ENCODE results near the gene MCC.
"Not testable (repeated sequence)": the region's sequence is repeated elsewhere in the genome, so short reads cannot be mapped to it uniquely, and the experiment has no call there.

The MCC gene

DNA sequence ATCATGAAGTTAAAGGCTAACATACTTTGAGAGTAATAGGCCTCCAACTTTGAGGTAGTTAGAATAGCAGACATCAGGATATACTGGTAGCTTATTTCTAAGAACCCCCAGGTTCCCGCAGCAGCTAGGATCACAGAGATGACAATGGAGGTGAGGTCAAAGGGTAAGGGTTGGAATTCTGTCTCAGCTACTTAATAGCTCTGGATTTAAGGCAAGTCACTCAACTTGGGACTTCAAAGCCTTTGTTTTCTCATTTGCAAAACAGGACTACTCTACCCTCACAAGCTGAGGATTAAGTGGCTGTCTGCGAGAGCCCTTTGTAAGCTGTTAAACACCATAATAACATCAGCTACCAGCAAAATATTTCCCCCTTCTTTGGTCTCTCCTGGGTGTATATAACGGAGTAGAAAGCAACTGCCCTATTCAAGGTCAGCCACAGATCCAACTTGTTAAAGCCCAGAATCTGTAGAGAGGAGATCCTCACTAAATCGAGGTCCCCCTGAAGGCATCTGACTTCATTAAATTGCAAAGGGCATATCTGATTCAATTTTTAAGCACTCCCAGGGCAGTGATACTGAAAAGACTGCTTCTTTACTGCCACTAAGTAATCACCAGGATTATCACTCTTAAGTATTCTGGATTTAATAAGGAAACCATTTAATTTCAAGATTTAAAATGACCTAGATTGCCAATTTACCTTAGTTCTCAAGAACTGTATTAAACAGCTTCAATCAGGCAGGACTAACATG lies 407.0 kb downstream of the MCC start:
- H3K4me1 ChIP-seq (ENCODE audit: control insufficient read depth, insufficient read depth, low read length): peaks cover 12% of the 10 kb centered on the region
- peak overlapping the region; percentile 47 for H3K27ac ChIP-seq (ENCODE audit: insufficient read depth, low read depth, low read length, poor library complexity, severe bottlenecking)
- no peaks in the 10 kb centered on the region for H3K9me3 ChIP-seq (ENCODE audit: control insufficient read depth, low read length)
- H3K36me3 ChIP-seq (ENCODE audit: control insufficient read depth, insufficient read depth, low read length): no peaks in the 10 kb centered on the region
- no peaks in the 10 kb centered on the region for H3K27me3 ChIP-seq (ENCODE audit: control insufficient read depth, insufficient read depth, low read length, poor library complexity, severe bottlenecking)
- H3K4me3 ChIP-seq (ENCODE audit: insufficient read depth, low read depth, low read length): no peak overlapping the region
- WGBS, 2 experiments: 13 to 29% methylated on average over 4 of the region's 4 CpGs

DNA sequence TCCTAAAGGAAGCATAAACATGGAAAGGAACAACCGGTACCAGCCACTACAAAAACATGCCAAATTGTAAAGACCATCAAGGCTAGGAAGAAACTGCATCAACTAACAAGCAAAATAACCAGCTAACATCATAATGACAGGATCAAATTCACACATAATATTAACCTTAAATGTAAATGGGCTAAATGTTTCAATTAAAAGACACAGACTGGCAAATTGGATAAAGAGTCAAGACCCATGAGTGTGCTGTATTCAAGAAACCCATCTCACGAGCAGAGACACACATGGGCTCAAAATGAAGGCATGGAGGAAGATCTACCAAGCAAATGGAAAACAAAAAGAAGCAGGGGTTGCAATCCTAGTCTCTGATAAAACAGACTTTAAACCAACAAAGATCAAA lies 411.6 kb downstream of the MCC start:
- not testable (repeated sequence) for H3K27ac ChIP-seq (ENCODE audit: insufficient read depth, low read depth, low read length, poor library complexity, severe bottlenecking); H3K4me3 ChIP-seq (ENCODE audit: insufficient read depth, low read depth, low read length); H3K9me3 ChIP-seq (ENCODE audit: control insufficient read depth, low read length); H3K27me3 ChIP-seq (ENCODE audit: control insufficient read depth, insufficient read depth, low read length, poor library complexity, severe bottlenecking); H3K36me3 ChIP-seq (ENCODE audit: control insufficient read depth, insufficient read depth, low read length); H3K4me1 ChIP-seq (ENCODE audit: control insufficient read depth, insufficient read depth, low read length)
- WGBS, 2 experiments: 85 to 96% methylated on average over 1 to 2 of the region's 2 CpGs

DNA sequence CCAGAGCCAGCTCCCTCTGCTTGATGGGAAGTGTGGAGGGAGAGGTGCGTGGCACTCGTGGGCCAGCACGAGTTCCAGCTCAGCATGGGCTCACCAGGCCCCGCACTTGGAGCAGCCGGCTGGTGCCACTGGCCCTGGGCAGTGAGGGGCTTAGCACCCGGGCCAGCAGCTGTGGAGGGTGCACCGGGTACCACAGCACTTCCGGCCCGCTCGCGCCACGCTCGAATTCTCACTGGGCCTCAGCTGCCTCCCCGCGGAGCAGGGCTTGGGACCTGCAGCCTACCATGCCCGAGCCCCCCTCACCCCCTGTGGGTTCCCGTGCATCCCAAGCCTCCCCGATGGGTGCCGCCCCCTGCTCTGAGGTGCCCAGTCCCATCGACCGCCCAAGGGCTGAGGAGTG lies 413.2 kb downstream of the MCC start:
- H3K27me3 ChIP-seq (ENCODE audit: control insufficient read depth, insufficient read depth, low read length, poor library complexity, severe bottlenecking): no peaks in the 10 kb centered on the region
- no peaks in the 10 kb centered on the region for H3K4me1 ChIP-seq (ENCODE audit: control insufficient read depth, insufficient read depth, low read length)
- H3K27ac ChIP-seq (ENCODE audit: insufficient read depth, low read depth, low read length, poor library complexity, severe bottlenecking): no peak overlapping the region
- 96 to 97% methylated on average over 21 of the region's 21 CpGs for WGBS, 2 experiments
- H3K9me3 ChIP-seq (ENCODE audit: control insufficient read depth, low read length): no peaks in the 10 kb centered on the region
- H3K36me3 ChIP-seq (ENCODE audit: control insufficient read depth, insufficient read depth, low read length): no peaks in the 10 kb centered on the region
- no peak overlapping the region for H3K4me3 ChIP-seq (ENCODE audit: insufficient read depth, low read depth, low read length)

DNA sequence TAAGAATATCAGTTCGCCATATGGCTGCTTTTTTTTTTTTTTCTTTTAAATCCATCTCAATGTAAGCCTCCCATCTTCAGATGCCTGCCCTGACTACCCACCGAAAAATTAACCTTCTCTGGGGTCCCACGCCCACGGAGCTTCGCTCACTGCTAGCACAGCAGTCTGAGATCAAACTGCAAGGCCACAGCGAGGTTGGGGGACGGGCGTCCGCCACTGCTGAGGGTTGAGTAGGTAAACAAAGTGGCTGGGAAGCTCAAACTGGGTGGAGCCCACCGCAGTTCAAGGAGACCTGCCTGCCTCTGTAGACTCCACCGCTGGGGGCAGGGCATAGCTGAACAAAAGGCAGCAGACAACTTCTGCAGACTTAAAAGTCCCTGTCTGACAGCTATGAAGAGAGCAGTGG lies 414.6 kb downstream of the MCC start:
- 77 to 81% methylated on average over 11 of the region's 11 CpGs for WGBS, 2 experiments
- H3K9me3 ChIP-seq (ENCODE audit: control insufficient read depth, low read length); H3K27ac ChIP-seq (ENCODE audit: insufficient read depth, low read depth, low read length, poor library complexity, severe bottlenecking); H3K4me3 ChIP-seq (ENCODE audit: insufficient read depth, low read depth, low read length); H3K4me1 ChIP-seq (ENCODE audit: control insufficient read depth, insufficient read depth, low read length); H3K27me3 ChIP-seq (ENCODE audit: control insufficient read depth, insufficient read depth, low read length, poor library complexity, severe bottlenecking); H3K36me3 ChIP-seq (ENCODE audit: control insufficient read depth, insufficient read depth, low read length): not testable (repeated sequence)

DNA sequence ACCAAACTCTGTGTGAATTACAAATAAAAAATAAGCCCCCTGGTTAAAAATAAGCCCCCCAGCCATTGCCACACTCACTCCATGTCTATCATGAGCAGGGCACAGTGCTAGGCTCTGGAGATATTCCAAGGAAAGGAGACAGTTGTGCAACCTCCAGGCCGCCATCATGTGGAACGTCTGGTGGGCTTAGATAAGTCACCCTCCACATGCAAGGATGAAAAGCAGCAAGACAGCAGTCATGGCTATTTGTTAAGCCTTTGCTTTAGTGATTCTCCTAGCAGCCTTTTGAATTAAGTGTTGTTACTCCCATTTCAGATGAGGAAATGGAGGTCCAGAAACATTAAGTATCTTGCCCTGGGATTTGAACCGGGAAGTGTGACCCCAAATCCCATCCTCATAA lies 416.9 kb downstream of the MCC start:
- 69 to 81% methylated on average over 2 to 3 of the region's 3 CpGs for WGBS, 2 experiments
- H3K36me3 ChIP-seq (ENCODE audit: control insufficient read depth, insufficient read depth, low read length): no peaks in the 10 kb centered on the region

DNA sequence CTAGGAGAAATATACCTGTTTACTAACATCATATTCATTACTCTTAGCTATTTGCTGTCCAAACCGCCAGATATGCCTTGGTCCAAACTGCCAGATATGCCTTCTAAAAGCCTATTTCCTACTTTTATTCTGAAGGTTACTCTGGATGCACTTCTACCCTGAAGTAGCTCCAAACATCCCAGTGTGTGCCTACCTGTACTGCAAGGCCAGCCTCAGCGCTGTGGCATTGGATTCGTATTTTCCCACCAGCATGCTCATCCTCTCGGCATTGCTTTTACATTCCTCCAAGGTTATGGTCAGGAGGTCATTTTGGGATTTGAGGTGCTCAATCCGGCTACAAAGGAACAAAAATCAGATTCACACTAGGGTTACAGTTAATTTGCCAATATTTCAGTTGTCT lies 417.4 kb downstream of the MCC start:
- Histone ChIP-seq H3K4me1 (ENCODE audit: control insufficient read depth, insufficient read depth, low read length) (no peaks in the 10 kb centered on the region), H3K27me3 (ENCODE audit: control insufficient read depth, insufficient read depth, low read length, poor library complexity, severe bottlenecking) (no peaks in the 10 kb centered on the region), H3K9me3 (ENCODE audit: control insufficient read depth, low read length) (no peaks in the 10 kb centered on the region), H3K4me3 (ENCODE audit: insufficient read depth, low read depth, low read length) (no peak overlapping the region), H3K27ac (ENCODE audit: insufficient read depth, low read depth, low read length, poor library complexity, severe bottlenecking) (no peak overlapping the region), H3K36me3 (ENCODE audit: control insufficient read depth, insufficient read depth, low read length) (no peaks in the 10 kb centered on the region)
- WGBS, 2 experiments: 91 to 92% methylated on average over 5 of the region's 5 CpGs

More for the DNA sequence above, 416.9 kb downstream of the MCC start:
- H3K27ac ChIP-seq (ENCODE audit: insufficient read depth, low read depth, low read length, poor library complexity, severe bottlenecking): no peak overlapping the region
- H3K27me3 ChIP-seq (ENCODE audit: control insufficient read depth, insufficient read depth, low read length, poor library complexity, severe bottlenecking): no peaks in the 10 kb centered on the region
- H3K9me3 ChIP-seq (ENCODE audit: control insufficient read depth, low read length): no peaks in the 10 kb centered on the region
- no peak overlapping the region for H3K4me3 ChIP-seq (ENCODE audit: insufficient read depth, low read depth, low read length)
- no peaks in the 10 kb centered on the region for H3K4me1 ChIP-seq (ENCODE audit: control insufficient read depth, insufficient read depth, low read length)

DNA sequence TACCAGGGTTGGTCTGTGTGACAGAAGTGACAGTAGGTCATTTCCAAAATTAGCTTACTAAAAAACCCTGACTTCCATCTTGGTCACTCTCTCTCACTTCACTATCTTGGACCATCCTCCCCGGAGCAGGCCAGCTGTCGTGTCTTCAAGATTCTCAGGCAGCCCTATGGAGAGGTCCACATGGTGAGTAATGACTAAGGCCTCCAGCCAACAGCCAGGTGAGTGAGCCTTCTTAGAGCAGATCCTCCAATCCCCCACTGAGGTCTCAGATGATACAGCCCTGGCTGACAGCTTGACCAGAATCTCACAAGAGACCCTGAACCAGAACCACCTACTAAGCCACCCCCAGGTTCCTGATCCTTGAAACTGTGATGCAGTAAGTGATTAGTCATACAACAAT lies 419.7 kb downstream of the MCC start:
- no peak overlapping the region for H3K27ac ChIP-seq (ENCODE audit: insufficient read depth, low read depth, low read length, poor library complexity, severe bottlenecking)

DNA sequence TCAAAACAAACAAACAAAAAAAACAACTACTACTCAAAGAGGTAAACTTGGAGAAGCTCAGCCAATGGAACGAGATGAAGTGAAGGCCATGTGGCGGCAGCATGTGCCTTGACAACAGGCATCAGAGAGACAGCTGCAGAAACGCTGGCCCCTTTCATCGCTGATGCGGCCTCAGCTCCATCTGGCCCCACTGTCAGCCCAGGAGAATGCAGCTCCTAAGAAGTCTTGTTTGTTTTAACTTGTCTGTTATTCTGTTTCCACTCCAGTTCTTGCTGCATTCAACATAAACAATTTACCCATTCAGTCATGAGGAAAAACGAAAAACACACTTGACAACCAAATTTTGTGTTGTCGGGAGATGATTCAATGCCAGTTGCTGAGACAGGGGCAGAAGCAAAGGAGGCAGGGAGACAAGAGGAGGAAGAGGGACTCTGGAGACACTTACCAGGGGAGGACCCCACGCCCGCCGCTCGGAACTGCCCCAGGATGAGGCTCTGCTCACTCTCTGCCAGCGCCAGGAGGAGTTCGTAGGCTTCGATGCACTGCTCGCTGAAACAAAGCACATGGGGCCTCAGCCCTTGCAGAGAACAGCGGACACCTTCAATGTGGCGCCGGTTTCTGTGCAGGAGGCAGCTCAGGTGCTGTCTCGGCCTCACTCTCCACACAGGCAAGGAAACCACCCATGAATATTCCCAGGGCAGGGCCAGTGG lies 420.5 kb downstream of the MCC start:
- H3K4me3 ChIP-seq (ENCODE audit: insufficient read depth, low read depth, low read length): no peak overlapping the region
- no peaks in the 10 kb centered on the region for H3K9me3 ChIP-seq (ENCODE audit: control insufficient read depth, low read length)
- 94 to 95% methylated on average over 19 of the region's 19 CpGs for WGBS, 2 experiments
- no peak overlapping the region for H3K27ac ChIP-seq (ENCODE audit: insufficient read depth, low read depth, low read length, poor library complexity, severe bottlenecking)
- H3K27me3 ChIP-seq (ENCODE audit: control insufficient read depth, insufficient read depth, low read length, poor library complexity, severe bottlenecking): no peaks in the 10 kb centered on the region
- no peaks in the 10 kb centered on the region for H3K36me3 ChIP-seq (ENCODE audit: control insufficient read depth, insufficient read depth, low read length)
- H3K4me1 ChIP-seq (ENCODE audit: control insufficient read depth, insufficient read depth, low read length): no peaks in the 10 kb centered on the region

More for the DNA sequence above, 419.7 kb downstream of the MCC start:
- Histone ChIP-seq H3K9me3 (ENCODE audit: control insufficient read depth, low read length) (no peaks in the 10 kb centered on the region), H3K4me3 (ENCODE audit: insufficient read depth, low read depth, low read length) (no peak overlapping the region), H3K4me1 (ENCODE audit: control insufficient read depth, insufficient read depth, low read length) (no peaks in the 10 kb centered on the region), H3K36me3 (ENCODE audit: control insufficient read depth, insufficient read depth, low read length) (no peaks in the 10 kb centered on the region), H3K27me3 (ENCODE audit: control insufficient read depth, insufficient read depth, low read length, poor library complexity, severe bottlenecking) (no peaks in the 10 kb centered on the region)
- WGBS, 2 experiments: 92 to 98% methylated on average over 2 of the region's 2 CpGs

DNA sequence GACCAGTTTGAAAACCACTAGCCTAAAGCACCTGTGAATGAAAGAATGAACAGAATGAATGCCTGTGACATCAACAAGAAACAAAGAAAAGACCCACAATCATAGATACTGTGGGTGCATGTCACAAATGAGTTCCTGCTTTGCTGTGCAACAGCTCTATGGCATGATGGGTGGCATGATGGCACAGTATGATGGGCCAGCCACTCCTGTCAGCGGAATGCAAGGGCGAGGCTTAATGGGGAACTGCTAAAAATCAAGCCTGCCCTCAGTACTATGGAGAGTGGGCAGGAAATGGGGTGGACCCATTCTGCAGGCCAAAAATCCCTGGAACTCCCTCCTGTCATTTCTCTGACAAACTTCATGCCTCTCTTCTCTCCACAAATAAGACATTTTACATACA lies 422.6 kb downstream of the MCC start:
- Histone ChIP-seq H3K27ac (ENCODE audit: insufficient read depth, low read depth, low read length, poor library complexity, severe bottlenecking) (no peak overlapping the region), H3K4me1 (ENCODE audit: control insufficient read depth, insufficient read depth, low read length) (no peaks in the 10 kb centered on the region)
- 95 to 100% methylated on average over 2 of the region's 2 CpGs for WGBS, 2 experiments

DNA sequence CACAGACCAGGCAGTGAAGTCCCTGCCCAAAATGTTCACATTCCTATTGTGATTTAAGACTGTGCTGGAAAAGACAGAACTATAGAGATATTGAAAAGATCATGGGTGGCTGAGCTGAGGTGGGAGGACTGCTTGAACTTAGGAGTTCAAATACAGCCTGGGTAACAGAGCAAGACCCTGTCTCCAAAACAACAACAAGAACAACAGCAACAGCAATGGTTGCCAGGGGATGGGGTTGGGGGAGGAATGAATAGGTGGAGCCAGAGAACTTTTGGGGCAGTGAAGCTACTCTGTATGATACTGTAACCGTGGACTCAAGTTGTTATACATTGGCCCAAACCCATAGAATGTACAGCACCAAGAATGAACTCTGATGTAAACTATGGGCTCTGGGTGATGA lies 423.4 kb downstream of the MCC start:
- Histone ChIP-seq H3K9me3 (ENCODE audit: control insufficient read depth, low read length) (no peaks in the 10 kb centered on the region), H3K4me1 (ENCODE audit: control insufficient read depth, insufficient read depth, low read length) (peaks cover 2% of the 10 kb centered on the region), H3K27me3 (ENCODE audit: control insufficient read depth, insufficient read depth, low read length, poor library complexity, severe bottlenecking) (no peaks in the 10 kb centered on the region), H3K4me3 (ENCODE audit: insufficient read depth, low read depth, low read length) (no peak overlapping the region), H3K27ac (ENCODE audit: insufficient read depth, low read depth, low read length, poor library complexity, severe bottlenecking) (no peak overlapping the region), H3K36me3 (ENCODE audit: control insufficient read depth, insufficient read depth, low read length) (no peaks in the 10 kb centered on the region)
- 88 to 100% methylated on average over 1 of the region's 1 CpG for WGBS, 2 experiments

More for the DNA sequence above, 422.6 kb downstream of the MCC start:
- Histone ChIP-seq H3K36me3 (ENCODE audit: control insufficient read depth, insufficient read depth, low read length) (no peaks in the 10 kb centered on the region), H3K9me3 (ENCODE audit: control insufficient read depth, low read length) (no peaks in the 10 kb centered on the region), H3K4me3 (ENCODE audit: insufficient read depth, low read depth, low read length) (no peak overlapping the region), H3K27me3 (ENCODE audit: control insufficient read depth, insufficient read depth, low read length, poor library complexity, severe bottlenecking) (no peaks in the 10 kb centered on the region)

Data from ectodermal cell (in vitro differentiated cells).